ENCODE data around the gene FBLN7.

- TF ChIP-seq CTCF (tag by site-specific recombination; IDR thresholded peaks at IDR 0.05) (no peak), ZNF488 (tag by site-specific recombination; IDR thresholded peaks at IDR 0.05) (no peak), ZFHX2 (tag by site-specific recombination; conservative IDR thresholded peaks at IDR 0.05) (no peak), ATF2 (tag by site-specific recombination; IDR thresholded peaks at IDR 0.05; ENCODE audit: low read depth) (no peak), ZNF138 (tag by site-specific recombination; IDR thresholded peaks at IDR 0.05; ENCODE audit: borderline replicate concordance) (no peak), ZNF621 (tag by site-specific recombination; IDR thresholded peaks at IDR 0.05) (no peak), ZNF660 (tag by site-specific recombination; IDR thresholded peaks at IDR 0.05) (no peak), ZNF707 (tag by site-specific recombination; IDR thresholded peaks at IDR 0.05) (no peak), PRDM2 (tag by site-specific recombination; IDR thresholded peaks at IDR 0.05; ENCODE audit: borderline replicate concordance) (no peak), ZNF530 (tag by site-specific recombination; IDR thresholded peaks at IDR 0.05; ENCODE audit: low read depth) (no peak)
Observed at GRCh38 chr2:112151701-112152440, 13.7 kb downstream of the FBLN7 start.

All from HEK293 (cell line).